ENCODE data around the gene CARD19.

CARD19 gene

GRCh38 chr9:93061791-93062763, 33.9 kb upstream of the CARD19 start:
- in situ Hi-C loops (cut with MboI; ENCODE audit: low sequenced_read_pairs) = no loop called here

DNA sequence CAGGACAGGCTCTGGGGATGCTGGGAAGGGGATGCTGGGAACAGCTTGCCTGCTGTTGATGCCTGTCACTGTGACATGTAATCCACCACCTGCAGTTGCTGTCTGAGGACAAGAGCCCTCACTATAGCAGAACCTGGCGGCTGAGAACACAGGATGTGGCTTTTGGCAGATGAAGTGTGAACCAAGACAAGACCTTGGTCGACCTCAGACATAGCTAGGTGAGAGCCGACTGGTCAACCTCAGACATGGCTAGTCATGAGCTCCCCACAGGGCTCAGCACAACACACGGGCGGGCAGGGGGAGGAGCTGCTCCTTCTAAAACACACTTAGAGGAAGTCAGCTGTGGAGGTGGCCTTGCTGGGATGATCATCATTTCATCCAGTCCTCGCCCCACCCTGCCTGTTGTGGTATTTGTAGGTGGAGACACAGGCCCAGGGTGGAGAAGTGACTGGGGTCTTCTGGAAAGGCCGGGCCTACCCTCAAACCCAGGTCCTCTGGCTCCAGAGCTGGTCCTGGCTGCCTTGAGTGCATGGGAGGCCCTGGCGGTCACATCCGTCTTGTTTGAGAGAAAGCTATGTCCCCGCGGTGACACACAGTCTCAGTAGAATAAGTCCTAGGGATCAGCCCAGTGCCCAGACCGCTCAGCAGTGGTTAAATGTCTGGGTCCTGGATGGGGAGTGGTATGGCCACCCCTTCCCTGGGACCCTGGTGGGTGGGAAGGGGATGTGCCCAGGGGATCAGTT, 31.5 kb upstream of the CARD19 start:
- in situ Hi-C loops (cut with MboI; ENCODE audit: low sequenced_read_pairs) = no loop called here

DNA sequence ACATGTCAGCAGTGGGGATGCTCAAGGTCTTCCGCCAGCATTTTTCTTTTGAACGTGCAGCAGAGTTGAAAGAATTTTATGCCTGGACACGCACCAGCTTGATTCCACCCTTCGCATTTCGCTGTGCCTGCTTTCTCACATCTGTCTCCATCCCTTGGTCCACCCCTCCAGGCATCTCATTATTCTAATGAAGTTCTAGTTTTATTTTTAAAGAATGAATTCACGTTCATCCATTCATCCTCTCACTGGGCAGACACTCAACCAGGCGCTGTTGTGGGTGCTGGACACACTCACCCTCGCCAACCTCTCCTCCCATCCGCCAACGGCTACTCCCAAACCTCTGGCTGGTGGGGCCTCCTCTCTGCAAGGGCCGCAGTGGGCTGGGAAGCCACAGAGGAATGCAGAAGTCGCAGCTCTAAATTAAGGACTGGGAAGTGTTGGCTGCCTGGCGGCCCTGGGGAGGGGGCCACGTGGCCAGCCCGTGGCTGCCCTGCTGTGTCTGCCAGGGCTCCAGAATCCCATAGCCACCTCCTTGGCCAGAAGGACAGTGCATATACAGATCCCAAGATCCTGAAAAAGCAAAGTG, 30.8 kb upstream of the CARD19 start:
- in situ Hi-C loops (cut with MboI; ENCODE audit: low sequenced_read_pairs) = no loop called here

- in situ Hi-C loops (cut with MboI; ENCODE audit: low sequenced_read_pairs) = no loop called here
Measured at GRCh38 chr9:93066978-93067603, 28.9 kb upstream of the CARD19 start.

GRCh38 chr9:93068956-93069355, 27.1 kb upstream of the CARD19 start:
- in situ Hi-C loops (cut with MboI; ENCODE audit: low sequenced_read_pairs) = no loop called here

DNA sequence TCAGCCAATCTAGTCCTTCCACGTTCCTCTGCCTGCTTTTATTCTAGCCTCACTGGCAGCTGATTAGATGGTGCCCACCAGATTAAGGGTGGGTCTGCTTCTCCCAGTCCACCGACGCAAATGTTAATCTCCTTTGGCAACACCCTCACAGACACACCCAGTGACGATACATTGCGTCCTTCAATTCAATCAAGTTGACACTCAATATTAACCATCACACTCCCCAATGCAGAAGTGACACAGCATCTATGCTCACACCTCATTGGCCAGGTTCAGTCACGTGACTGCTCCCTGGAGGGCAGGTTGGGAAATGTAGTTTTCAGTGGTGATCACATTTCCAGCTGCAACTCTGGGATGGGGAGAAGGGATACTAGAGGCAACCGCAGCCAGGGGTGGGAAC, 24.6 kb upstream of the CARD19 start:
- in situ Hi-C loops (cut with MboI; ENCODE audit: low sequenced_read_pairs) = no loop called here

DNA sequence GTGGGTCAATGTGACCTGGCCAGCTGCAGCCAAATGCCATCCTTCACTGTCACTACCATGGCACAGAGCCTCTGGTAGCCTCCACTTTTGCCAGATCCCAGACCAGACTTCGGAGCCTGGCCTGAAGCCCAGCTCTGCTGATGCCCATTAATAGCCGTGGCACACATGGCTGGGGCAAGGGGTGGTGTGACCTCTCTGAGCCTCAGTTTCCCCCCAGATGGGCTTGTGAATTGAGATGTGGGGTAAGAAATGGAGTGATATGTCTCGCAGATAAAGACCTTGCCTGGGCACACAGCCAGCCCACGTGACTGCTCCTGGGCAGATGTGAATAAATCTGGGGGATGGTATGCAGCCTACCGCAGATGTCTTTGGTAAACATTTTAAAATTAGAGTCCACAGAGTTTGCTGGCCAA, 23.6 kb upstream of the CARD19 start:
- in situ Hi-C loops (cut with MboI; ENCODE audit: low sequenced_read_pairs) = no loop called here

- in situ Hi-C loops (cut with MboI; ENCODE audit: low sequenced_read_pairs) = no loop called here
Measured at GRCh38 chr9:93076101-93076791, 19.8 kb upstream of the CARD19 start.

DNA sequence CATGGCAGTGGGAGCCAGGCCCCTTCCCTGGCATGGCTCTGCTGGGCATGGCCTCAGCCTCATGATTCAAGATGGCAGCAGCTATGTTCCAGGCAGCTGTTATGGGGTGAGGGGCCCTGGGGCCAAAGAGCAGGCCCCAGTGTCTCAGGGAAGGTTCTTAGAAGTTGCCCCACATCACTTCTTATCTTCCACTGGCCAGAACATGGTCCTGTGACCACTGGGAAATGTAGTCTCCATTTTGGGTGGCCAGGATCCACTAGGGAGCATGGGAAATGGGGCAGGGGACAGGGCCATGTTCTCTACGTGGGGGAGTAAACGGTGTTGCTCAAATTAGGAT, 19.3 kb upstream of the CARD19 start:
- in situ Hi-C loops (cut with MboI; ENCODE audit: low sequenced_read_pairs) = no loop called here

GRCh38 chr9:93077367-93077766, 18.6 kb upstream of the CARD19 start:
- in situ Hi-C loops (cut with MboI; ENCODE audit: low sequenced_read_pairs) = no loop called here

DNA sequence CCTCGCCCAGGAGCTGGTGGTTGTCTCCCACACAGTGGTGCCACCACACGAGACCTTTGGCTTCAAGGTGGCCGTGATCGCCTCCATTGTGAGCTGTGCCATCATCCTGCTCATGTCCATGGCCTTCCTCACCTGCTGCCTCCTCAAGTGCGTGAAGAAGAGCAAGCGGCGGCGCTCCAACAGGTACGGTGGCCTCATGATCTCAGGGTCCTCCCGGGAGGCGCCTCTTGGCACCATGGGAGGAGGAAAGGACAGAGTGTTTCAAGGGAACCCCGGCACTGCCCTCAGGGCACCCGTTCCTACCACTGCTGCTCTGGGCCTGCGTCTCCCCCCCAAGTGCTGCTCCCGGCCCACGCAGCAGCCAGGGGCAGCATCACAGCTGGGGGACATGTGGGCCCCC, 18.2 kb upstream of the CARD19 start:
- in situ Hi-C loops (cut with MboI; ENCODE audit: low sequenced_read_pairs) = no loop called here

DNA sequence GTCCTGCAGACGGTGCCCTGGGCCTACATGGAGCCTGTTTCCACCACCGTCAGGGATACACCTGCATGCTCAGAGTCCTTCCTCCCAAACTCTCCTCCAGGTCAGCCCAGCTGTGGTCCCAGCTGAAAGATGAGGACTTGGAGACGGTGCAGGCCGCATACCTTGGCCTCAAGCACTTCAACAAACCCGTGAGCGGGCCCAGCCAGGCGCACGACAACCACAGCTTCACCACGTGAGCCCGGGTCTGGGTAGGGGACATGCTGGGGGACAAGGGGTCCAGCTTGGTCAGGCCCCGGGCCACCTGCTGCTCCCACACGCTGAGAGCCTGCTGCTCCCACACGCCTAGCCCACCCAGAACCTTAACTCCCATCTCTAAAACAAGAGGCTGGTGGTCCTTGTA, 16.6 kb upstream of the CARD19 start:
- in situ Hi-C loops (cut with MboI; ENCODE audit: low sequenced_read_pairs) = no loop called here

DNA sequence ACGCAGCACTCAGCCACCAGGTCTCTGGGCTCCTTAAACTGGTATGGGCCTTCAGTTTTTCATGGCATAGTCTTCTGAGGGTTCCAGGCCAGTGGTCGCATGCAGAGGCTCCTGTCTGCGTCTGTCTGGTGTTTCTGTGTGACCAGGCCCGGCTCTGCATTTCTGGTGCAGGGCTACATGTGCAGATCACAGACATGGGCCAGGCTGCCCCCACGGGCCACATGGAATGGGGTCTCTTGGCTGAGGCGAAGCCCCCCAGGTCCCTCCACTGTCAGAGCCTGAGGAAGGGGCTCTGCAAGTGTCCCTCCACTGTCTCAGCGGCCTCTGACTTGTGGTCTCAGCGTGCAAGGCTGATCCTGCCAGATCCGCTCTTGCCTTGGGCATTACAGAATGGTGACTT, 15.6 kb upstream of the CARD19 start:
- in situ Hi-C loops (cut with MboI; ENCODE audit: low sequenced_read_pairs) = no loop called here

GRCh38 chr9:93081081-93081529, 14.9 kb upstream of the CARD19 start:
- in situ Hi-C loops (cut with MboI; ENCODE audit: low sequenced_read_pairs) = no loop called here

GRCh38 chr9:93081931-93082330, 14.1 kb upstream of the CARD19 start:
- in situ Hi-C loops (cut with MboI; ENCODE audit: low sequenced_read_pairs) = no loop called here

DNA sequence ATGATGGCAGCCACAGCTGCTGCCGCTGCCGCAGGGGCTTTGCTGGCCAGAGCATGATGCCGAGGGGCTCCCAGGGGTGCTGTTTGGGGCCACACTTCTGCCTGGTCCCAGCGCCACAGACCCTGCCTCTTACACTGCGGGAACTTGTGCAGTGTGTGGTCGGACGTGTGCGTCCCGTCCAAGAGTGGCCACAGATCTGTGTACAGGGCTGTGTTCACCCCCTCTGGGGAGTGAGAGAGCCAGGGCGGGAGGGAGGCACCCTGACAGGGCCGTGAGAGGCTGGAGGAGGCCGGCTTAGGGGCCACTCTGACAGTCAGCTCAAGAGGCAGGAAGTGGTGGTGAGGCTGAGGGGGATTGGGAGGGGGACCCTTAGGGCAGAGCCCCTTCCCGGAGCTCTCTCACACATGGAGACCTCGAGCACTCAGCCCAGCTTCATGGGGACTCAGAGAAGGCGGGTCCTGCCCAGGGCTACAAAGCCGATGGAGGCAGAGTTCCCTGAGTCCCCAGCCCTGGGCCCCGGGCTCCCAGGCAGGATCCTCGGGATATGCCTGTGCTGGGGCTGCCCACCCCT, 13.1 kb upstream of the CARD19 start:
- in situ Hi-C loops (cut with MboI; ENCODE audit: low sequenced_read_pairs) = no loop called here

GRCh38 chr9:93083592-93084470, 12.2 kb upstream of the CARD19 start:
- in situ Hi-C loops (cut with MboI; ENCODE audit: low sequenced_read_pairs) = no loop called here

DNA sequence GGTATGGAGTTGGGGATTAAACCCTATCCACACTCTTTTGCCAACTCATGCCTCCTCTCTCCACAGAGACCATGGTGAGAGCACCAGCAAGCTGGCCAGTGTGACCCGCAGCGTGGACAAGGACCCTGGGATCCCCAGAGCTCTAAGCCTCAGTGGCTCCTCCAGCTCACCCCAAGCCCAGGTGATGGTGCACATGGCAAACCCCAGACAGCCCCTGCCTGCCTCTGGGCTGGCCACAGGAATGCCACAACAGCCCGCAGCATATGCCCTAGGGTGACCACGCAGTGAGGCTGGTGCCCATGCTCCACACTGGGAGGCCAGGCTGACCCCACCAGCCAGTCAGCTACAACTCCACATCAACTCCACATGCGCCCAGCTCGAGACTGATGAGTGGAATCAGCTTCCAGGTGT, 11.5 kb upstream of the CARD19 start:
- in situ Hi-C loops (cut with MboI; ENCODE audit: low sequenced_read_pairs) = no loop called here

- in situ Hi-C loops (cut with MboI; ENCODE audit: low sequenced_read_pairs) = no loop called here
Measured at GRCh38 chr9:93085676-93086075, 10.3 kb upstream of the CARD19 start.
